HG02870 (cell line): ENCODE results near the gene RPTOR.

Source experiments
- ATAC-seq: cut with Tn5 transposase; IDR thresholded peaks from one replicate; pipeline ENCODE4 v1.9.1; 2021; ENCODE audit warnings: mild to moderate bottlenecking, moderate library complexity; ENCODE audit not compliant: unreplicated experiment

Gene RPTOR

DNA sequence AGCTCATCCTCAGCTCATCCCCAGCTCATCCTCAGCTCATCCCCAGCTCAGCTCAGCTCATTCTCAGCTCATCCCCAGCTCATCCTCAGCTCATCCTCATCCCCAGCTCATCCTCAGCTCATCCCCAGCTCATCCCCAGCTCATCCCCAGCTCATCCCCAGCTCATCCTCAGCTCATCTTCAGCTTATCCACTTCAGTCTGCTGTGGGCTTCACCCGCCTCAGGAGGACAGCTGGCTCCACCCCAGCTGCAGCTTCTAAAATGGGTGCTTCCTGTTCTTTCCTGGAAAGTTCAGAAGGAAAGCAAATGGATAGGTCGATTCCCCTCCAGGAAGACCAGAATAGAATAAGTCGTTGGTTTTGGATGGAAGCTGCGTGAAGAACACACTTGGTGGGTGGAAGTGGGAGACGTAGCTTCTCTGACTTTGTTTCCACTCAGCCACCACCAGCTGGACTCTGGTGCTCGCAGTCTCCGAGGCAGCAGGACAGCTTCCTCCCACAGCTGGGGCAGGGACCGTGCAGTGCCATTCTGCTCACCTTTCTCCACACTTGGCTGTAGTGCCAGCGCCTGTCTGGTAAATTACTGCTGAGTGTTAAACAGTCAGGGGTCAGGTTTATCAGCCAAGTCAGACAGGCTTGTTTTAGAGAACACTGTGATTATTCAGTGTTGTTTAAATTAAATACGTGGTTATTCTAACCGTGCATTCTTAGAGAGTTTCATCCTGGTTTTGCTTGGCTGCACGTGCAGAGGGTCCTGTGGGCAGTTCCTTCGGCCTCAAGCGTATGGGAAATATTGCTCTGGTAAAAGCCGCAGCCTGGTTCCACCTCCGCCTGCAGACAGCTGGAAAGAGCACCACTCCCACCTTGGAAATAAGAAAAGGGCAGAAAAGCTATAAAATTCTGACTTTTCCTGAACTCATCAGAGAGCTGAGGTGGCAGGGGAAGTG, 386.0 kb downstream of the RPTOR start:
- no peak for ATAC-seq

DNA sequence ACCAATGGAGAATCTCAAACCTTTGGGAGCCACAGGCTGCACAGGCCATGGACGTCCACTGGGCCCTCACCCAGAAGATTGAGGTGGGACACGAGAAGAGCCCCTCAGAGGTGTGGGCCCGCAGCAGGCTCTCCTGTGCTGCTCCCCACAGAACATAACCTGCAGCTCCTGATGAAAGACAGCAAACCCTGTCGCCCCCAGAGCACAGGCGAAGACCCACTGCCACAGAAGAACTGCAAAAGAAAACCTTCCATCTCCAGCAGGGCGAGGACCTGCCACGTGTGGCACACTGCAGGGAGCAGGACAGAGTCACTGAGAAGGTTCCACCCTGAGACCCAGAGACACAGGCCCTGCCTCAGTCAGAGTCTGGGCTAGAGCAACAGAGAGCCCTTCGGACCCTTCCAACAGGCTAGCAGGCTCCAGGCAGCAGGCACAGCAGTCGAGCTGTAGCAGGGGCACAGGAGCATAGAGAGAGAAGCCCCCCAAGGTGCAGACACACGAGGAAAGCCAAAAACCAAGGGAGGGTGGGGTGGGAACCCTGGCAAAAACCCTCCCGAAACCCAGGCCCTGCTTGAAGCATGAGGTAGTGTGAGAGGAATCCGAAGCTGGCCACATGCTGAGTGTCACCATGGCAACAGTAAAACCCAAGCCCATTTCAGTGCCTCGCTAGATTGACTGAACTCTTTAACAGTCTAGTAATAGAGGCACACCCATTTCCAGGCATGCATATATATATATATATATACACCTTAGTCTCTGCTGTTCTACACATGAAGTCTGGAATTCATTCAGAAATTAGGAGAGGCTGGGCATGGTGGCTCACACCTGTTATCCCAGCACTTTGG, 387.0 kb downstream of the RPTOR start:
- no peak for ATAC-seq

DNA sequence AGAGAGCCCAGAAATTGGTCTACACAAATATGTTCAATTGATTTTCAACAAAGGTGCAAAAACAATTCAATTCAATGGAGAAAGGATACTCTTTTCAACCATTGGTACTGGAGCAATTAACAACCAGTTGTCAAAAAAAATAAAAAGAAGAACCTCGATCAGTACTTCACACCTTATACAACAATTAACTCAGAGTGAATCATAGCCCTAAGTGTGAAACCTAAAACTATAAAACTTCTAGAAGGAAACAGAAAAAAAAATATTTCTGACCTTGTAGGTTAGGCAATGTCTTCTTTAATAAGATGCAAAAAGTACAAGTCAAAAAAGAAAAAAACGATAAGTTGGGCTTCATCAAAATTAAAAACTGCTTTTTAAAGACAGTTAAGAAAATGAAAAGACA, 390.9 kb downstream of the RPTOR start:
- no peak for ATAC-seq

DNA sequence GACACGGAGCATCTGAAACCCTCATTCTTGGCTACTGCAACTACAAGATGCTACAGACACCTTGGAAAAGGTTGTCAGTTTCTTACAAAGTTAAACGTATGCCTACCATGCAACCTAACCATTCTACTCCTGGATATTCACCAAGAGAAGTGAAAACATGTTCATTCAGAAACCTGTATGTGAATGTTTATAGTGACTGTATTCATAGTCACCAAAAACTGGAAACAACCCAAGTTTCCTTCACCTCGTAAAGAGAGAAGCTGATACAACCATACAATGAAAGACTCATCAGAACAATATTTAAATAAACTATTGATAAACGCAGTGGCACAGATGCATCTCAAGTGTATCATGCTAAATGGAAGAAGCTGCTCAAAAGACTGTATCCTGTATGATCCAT, 391.6 kb downstream of the RPTOR start:
- ATAC-seq: no peak

DNA sequence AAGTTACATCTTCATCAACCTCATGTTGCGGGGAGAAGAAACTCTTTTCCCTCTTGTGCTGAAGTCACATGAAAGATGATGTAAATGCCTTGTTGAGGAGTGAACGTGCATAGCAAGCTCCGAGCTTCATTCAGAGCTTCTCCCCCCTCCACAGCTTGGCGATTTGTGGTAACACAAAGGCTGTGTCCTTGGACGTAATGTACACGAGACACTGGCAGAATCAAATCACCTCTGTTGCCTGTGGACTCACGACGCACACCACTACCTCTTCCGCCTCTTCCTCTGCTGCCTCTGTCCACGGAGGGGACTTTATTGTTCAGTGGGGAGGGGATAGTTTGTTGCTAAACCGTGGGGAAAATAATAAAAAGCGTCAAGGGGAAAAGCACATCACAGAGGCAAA, 392.1 kb downstream of the RPTOR start:
- no peak for ATAC-seq

DNA sequence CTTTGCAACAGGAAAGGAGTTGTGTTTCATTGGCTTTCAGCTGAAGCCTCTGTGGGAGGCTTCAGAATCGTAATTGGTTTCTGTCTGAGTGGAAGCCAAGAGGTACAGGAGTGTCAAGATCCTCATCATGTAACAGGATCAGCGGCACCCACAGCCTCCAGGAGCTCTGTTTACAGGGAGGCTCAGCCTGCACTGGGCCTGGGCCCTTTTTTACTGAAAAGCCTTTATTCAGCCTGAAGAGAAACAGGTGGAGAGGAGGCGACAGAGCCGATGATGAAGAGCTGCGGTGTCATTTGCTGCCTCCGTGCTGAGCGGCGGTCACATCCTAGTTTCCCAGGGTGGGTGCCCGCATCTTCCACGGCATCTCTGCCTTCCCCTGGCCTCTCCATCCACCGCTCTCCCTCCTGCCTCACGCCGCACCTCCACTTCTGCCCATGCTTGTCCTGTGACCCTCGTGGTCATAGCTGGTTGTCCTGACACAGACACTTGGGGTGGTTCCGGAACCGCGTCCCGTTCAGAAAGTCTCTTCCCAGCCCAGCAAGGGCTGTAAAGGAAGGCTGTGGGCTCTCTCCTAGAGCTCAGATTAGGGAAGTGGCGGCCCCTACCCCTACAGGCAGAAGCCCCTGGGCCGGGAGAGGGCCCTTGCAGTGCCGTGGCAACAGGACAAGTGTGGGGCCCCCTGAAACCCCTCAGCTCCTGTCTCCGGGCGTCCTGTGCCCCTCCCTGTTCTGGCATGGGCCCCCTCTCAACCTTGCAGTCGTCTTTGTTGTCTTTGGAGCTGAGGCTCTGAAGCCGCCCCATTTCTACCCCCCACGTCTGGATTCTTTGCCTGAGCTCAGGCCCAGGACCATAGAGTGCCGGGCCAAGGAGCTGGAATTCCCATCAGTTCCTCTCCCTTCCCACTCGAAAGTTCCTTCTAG, 393.1 kb downstream of the RPTOR start:
- ATAC-seq: no peak

DNA sequence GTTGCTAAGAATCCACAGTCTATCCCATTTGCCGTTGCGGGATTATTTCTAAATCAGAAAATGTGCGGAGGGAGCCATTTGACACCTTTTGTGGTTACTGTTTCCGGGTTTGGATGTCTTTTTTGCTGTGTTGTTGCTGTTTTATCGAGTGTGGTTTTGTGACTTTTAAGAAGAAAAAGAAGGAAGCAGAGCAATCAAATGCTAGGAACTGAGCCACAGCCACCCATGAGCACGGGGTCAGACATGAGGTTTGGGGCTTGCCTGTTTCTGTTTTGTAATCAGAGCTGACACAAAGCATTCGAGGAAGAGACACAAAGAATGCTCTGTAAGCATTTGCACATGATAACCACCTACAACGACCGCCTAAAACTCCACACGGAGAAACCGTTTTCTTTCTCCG, 393.9 kb downstream of the RPTOR start:
- no peak for ATAC-seq

DNA sequence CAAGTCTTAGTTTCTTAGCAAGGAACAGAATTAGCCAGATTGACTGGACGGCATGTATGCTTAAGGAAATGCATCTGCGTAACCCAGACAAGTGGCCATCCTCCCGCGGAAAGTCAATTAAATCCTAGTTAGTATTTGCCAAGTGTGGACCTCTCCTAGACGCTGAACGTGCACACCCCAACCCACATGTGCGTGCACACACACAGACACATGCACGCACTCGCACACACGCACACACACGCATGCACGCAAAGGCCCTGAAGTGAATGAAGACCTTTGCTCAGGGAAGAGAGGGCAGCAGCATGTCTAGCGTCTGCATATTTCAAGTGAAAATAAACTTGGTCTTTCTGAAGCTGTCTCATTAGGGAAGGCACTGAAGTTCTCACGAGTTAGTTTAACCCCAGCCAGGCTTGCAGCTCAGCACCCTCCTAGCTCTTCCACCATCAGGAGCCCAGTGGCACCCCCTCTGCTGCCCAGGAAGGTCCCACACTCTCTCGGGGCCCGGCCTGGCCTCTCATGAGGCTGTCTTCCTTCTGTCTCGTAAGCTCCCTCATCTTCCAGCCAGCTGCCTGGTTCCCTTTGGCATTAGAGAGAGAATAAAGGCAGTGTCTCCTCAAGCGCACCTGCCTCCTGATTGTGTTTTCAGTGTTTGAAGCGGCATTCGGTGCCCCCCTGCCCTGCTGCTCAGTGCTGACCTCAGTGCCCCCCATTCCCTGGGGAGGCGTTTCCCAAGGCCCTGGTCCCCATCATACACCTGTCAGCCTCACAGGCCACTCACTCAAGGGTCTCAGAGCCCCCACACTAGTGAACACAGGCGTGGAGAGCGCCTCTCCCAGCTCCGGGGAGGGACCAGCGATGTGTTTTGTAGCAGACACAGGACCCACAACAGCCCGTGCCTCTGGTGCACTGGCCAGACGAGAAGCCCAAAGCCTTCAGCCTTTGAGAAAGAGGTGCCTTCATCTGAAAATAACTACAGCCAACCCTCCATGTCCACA, 394.8 kb downstream of the RPTOR start:
- no peak for ATAC-seq

DNA sequence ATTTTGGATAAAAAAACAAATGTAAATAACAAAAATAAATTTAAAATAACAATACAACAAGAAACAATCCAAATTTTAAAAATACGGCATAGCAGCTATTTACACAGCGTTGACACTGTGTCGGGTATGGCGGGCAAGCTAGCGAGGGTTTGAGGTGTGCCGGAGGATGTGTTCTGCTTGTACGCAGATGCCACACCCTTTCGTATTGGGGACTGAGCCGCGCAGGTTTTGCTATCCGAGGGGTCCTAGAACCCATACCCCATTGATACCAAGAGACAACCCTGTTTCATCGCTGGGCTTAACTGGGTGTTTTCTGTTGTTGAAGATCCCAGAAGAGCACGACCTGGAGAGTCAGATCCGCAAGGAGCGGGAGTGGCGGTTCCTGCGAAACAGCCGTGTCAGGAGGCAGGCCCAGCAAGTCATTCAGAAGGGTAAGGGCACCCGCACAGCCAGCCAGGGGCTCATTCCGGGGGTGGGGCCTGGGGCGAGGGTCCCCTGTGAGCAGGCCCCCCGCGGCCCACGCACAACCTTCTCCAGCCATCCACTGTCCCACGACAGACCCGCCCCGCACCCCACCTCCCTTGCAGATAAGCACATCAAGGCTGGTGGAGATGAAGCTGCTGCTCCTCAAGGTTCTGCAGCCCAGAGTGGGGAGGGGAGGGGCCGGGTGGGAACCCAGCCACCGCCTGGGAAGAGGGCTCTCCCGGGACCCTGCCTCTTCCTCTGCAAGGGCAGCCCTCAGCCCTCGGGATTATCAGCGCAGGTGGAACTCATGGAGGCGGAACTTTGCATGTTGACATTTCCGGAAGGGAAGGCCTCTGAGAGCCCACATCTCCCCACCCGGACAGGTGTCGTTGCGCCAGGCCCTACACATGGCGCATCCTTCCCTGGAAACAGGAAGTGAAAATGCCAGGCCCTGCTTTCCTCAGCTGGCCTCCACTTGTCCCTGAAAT, 395.8 kb downstream of the RPTOR start:
- no peak for ATAC-seq

DNA sequence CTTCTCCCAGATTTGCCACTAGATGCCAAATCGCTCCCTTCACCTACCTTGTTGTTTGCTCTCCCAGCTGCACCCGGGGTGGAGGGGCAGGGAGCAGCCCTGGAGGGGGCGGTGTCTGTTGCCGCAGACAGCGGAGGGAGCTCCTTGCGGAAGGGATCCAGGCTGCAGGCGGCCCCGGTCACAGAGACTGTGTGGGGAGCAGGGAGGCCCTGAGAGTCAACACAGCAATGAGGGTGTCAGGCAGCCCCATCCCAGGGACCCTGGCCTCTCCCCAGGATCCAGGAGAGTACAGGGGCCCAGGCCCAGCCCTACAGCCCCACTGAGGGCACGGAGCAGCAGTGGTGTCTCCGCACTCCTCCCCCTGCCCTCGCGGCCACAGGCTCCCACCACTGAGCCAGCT, 396.5 kb downstream of the RPTOR start:
- ATAC-seq: no peak

DNA sequence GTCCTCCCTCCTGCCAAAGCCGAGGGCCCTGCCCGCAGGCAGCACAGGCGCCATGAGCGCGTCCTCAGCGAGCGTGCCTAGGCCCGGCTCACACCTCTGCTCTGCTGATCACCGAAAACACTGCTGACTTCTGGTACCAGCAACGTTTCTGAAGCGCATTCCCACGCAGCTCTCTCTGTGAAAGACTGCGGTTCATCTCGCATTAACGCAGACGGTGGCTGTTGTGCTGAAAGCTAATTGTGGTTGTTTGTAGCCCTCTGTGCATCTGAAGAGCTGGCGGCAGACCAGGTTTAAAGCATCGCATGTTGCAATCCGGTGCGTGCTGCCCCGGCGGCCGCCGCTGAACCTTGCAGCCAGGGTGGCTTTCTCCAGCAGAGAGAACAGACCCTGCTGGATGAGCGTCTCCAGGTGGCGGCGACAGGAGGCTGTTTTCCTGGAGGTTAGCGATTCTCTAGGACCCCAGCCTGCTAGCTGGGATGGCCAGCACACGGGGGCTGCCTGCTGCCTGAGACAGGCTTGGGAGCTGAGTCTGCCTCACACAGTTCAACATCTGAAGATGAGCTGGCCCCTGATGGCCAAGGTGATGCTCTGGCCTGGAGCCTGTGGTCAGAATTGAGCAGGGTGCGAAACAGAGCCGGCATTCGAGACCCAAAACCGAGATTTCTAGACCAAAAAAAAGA, 397.2 kb downstream of the RPTOR start:
- no peak for ATAC-seq

DNA sequence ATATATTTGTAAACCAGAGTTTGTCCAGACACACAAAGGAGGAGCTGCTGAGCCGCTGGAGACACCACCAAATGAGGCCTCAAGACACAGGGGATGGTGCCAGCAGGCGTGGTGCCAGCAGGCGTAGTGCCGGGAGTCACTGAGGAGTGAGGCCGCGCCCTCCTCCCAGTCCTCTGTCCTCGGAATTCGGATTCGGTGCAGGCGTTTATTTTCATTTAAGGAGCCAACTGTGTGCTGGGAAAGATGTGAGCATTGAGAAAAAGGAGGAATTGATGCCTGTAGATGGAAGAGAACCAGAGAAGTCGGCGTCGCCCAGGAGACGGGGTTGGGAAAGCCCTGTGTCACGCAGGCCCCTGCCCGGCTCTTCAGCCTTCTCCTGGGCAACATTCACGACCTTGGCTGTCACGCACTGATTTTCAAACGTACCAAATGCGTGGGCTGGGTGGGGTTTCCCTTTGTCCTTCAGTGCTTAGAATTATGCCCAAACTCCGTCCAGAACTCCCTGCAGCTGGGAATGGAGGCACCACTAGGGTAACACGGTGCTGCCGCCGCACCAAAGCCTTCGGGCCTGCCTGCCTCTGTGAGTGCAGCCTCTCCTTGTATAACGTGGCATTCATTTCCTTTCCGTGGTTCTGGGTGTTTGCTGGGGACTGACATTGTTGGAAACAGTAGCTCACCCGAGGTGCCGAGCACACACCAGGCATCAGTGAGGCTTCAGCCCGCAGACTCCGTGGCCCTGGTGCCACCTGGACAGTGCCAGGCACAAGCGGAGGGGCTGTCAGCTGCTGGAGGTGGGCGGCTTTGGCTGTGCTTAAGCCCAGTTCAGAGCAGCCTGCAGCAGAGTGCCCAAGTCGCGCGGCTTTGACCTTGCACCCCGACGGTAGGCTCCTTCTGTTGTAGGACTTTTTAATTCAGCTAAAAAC, 398.0 kb downstream of the RPTOR start:
- no peak for ATAC-seq

DNA sequence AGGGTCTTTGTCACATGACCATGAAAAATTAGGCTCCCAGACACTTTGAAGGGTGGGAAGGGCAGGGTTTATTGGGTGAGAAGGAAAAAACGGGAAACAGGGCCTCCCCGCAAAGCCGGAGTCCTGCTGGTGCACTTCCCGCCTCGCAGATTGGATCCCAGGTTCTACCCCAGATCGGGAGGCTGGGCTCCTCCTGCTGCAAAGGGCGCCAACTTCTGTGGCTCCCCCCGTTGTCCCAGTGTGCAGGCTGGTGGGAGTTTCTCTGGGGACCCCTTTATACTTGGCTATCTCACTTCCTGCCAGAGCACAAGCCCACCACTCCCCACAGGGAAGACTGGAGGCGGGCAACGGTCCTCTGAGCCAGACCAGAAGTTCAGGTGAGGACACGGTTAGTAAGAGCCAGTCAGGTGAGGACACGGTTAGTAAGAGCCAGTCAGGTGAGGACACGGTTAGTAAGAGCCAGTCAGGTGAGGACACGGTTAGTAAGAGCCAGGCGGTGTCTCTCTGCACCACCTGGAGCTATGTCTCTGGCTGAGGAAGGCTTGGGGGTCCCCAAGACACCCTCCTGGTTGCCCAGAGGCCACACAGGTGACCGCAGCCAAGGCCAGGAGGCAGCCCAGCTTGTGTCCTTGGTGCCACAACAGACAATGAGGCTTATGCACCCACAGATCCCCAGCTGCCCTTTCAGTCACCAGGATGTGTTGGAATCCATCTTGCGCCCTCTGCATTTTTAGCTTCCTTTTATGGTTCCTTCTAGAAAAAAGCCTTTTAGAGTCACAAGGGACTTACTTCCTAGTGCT, 398.9 kb downstream of the RPTOR start:
- no peak for ATAC-seq

DNA sequence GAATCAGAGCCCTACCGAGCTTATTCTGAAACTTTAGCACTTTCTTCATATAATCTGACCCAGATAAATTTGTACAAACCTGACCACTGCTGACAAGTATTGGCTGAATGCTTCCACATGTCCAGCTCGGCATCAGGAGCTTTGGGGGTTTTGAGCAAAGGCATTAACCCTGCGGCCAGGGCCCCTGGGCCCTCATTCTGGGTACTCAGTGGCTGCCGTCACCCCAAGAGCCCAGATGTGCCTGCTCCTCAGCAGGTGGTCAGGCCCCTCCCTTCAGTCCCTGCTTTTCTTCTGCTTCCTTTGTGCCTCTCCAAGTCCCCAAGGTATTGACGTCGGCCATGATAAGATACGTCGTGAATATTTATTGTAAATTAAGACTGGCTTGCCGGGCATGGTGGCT, 399.7 kb downstream of the RPTOR start:
- no peak for ATAC-seq

DNA sequence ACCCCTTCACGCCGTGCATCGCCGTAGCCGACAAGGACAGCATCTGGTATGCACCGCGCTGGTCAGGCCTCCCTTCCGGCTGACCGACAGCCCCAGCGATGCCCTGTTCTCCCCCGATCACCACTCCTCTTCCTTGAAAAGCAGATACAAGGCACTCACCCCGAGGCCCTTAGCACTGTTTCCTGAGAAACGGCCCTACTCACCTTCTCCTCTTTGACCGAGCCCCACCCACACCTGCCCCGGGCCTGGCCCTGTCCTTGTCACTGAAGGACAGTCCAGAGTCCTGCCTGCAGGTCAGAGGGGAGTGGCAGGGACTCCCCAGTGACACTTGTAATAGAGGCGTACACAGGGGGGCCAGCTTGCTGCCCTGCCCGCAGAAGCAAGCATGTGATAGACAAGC, 401.1 kb downstream of the RPTOR start:
- ATAC-seq: no peak

DNA sequence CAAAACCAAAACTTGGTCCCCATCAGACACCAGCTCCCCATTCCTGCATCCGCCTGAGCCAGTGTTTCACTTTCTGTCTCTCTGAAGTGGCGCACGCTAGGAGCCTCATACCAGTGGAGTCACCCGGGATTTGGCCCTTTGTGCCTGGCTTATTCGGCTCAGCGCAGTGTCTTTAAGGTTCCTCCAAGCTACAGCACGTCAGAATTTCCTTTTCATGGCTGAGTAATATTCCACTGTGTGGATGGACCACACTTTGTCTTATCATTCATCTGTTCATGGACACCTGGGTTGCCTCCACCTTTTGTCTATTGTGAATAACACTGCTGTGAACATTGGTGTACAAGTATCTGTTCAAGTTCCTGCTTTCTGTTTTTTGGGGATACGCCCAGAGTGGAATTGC, 401.8 kb downstream of the RPTOR start:
- no peak for ATAC-seq
